Body of pancreas (tissue), 4 donors: ENCODE measurements around the gene HEXD.

Source experiments
- POLR2A ChIP-seq, 3 donors: fragments of 450-650 bp; IDR thresholded peaks; one replicate each; pipeline ENCODE4 v1.6.1; 2016; ENCODE audit warnings: antibody characterized with exemption in 3 of 3, mild to moderate bottlenecking in 2 of 3
- TF ChIP-seq, protein P1 (sequence below), 7 experiments: fragments of 450-650 bp in 4 of 7; fragments of 200-600 bp in 3 of 7; sonication (generic) in 3 of 7; IDR thresholded peaks; one replicate each; pipeline ENCODE4 v1.5.1; 2016 to 2019; ENCODE audit warnings: antibody characterized with exemption in 7 of 7

GRCh38 chr17:82397449-82398335 is 20.5 kb upstream of the HEXD start:
- TF ChIP-seq, protein P1, sequence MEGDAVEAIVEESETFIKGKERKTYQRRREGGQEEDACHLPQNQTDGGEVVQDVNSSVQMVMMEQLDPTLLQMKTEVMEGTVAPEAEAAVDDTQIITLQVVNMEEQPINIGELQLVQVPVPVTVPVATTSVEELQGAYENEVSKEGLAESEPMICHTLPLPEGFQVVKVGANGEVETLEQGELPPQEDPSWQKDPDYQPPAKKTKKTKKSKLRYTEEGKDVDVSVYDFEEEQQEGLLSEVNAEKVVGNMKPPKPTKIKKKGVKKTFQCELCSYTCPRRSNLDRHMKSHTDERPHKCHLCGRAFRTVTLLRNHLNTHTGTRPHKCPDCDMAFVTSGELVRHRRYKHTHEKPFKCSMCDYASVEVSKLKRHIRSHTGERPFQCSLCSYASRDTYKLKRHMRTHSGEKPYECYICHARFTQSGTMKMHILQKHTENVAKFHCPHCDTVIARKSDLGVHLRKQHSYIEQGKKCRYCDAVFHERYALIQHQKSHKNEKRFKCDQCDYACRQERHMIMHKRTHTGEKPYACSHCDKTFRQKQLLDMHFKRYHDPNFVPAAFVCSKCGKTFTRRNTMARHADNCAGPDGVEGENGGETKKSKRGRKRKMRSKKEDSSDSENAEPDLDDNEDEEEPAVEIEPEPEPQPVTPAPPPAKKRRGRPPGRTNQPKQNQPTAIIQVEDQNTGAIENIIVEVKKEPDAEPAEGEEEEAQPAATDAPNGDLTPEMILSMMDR (IDR thresholded peaks at IDR 0.05) = no peak
- no peak for TF ChIP-seq POLR2A (IDR thresholded peaks at IDR 0.05)
